Stimulated activated CD4-positive, alpha-beta T cell treated with anti-CD3 and anti-CD28 coated beads, Interleukin-4, amount 100 ng/mL, for 4 hours (primary cell): Measurements from ENCODE around the gene TOX2.
A peak's percentile ranks its signal among the peaks of the same experiment; 100 is the strongest.

ENCODE experiments used
- DNase-seq, 2 experiments: peaks; one replicate each; pipeline ENCODE4 v3.0.0-alpha.2; 2020

TOX2 gene

DNA sequence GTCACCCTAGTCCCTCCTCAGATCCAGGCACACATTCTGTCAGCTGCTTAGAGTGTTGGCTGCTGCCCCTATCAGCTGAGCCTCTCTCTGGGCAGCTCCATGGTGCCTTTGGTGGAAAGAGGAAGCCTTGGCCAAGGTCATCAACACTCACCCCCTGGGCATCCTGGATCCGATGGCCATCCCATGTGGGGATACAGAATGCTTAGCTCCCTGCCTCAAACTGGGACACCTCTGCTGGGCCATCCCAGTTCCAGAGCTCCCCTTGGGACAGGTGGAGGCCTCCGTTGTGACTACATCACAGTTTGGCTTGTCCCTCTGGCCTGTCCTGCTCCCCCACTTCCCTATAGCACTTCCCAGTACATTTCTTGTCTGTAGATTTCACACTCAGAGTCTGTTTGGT, 45.6 kb downstream of the TOX2 start:
- DNase-seq: no peak

DNA sequence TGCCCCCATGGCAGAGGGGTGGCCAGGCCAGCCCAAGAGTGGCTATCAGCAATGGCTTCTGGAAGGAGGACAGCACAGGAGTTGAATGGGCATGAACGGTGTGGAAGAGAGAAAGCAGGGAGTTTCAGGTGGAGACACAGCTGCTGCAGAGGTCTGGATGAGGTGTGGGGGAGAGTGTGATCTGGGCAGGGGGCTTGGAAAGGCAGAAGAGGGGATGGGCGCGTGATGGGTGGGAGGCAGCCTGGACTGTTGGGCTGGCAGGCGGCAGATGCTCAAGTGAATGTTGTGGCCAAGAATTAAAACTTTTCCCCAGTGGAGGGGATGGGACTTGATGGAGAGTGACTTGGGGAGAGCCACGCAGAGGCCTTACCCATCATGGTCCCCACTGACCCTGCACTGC, 46.5 kb downstream of the TOX2 start:
- DNase-seq: no peak

DNA sequence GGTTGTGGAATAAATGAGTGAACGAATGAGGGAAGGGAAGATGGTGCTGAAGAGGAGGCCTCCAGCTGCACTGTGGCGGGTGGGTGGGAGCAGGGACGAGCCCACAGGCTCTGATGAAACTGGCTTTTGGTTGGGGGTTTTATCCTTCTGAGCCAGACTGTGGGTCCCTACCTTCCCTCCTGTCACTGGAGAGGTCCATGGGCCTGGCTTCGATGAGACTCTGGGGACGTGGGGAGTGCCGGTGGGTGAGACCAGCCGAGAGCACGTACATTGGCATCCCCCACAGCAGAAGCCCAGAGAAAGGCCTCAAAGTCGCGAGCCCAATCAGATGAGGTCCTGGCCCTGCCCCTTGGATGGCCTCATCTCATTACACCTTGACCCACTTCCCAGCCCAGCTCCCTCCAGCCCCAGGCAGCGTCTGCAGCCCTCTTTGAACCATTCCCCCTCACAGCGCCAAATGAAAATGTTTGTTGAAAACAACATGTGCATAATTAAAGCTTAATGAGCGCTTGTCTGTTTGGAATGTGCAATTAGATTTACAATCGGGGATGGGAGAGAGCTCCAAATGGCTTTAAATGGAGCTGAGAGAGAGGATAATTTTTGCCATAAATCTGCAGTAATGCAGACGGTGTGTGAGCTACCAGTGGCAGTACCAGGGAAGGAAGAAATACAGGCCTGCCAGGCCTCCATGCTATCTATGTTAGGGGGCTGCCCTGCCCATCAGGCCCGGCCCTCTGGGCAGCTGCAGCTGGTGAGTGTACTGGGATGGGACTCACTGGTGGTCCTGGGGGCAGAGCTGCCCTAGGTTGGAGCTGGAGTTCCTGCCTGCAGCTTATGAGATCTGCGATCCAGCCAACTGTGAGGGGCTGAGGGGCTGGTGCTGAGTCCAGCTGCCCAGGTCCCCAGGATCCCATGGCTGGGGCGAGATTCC, 47.2 kb downstream of the TOX2 start:
- no peak for DNase-seq

DNA sequence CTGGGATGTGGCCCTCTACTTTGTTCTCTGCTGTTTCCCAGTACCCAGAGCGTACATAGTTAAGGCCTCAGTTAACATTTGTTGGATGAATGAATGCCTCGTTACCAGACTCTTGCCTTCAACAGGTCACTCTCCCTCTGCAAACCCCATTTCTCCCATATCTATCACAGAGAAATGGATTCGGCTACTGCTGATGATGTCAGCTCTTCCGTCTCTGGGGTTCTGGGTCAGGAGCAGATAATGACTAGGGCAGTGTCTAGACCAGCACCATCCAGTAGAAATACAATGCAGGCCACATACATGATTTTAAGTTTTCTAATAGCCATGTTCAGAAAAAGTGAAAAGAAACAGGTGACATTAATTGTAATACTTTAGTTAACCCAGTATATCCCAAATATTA, 47.9 kb downstream of the TOX2 start:
- DNase-seq: no peak

DNA sequence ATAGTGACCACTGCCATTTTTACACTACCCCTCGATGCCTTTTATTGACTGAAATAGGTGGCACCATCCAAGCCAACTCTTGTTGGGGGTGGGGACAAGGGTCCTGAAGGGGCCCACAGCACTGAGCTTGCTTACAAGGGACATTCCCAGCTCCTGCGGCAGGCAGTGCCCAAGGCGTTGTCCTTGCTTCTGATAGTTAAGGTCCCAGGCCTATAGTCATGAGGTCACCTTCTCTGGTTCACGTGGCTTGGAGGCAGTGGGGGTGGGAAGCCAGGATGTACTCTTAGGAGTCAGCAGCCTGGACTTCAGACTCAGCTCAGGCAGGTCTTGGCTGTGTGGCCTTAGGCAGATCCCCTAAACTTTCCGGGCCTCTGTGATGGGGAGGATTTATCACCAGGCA, 48.6 kb downstream of the TOX2 start:
- no peak for DNase-seq

DNA sequence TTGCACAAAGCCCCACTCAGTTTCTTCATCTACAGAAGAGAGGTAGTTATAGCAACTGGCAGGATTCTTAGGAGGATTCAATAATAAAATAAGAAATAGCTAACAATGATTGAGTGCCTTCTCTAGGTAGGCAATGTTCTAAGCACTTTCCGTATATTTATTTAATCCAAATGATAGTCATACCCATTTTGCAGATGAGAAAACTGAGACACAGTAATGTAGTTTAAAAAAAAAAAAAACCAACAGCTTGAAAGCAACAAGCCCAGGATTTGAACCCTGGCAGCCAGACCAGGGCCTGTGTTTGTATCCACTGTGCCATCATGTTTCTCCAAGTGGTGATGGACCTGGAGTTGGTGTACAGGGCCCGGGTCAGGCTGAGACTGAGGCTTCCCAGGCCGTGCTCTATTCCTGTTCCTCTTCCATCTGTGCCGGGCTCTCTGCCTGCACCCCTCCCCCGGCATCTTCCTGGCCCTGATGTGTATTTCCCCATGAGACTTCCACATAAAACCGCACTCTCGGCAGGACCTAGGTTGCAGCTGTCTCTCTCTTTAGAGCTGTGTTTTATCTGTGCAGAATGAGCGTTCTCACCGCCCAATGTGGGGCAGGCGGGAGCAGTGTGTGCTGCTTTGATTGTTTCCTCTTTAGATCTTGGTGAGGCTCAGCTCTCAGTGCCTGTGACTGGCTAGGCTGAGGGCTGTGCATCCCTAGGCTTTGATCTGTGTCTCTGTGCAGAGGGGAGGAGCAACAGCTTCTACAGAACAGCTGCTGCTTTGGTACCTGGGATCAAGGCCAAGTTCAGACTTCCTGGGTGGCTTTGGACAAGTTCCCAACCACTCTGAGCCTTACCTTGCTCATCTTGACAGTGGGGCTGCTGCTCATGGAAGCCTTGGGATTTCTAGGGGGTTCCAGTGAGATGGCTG, 49.5 kb downstream of the TOX2 start:
- DNase-seq: peak in 1 of 2 experiments; percentile 46

DNA sequence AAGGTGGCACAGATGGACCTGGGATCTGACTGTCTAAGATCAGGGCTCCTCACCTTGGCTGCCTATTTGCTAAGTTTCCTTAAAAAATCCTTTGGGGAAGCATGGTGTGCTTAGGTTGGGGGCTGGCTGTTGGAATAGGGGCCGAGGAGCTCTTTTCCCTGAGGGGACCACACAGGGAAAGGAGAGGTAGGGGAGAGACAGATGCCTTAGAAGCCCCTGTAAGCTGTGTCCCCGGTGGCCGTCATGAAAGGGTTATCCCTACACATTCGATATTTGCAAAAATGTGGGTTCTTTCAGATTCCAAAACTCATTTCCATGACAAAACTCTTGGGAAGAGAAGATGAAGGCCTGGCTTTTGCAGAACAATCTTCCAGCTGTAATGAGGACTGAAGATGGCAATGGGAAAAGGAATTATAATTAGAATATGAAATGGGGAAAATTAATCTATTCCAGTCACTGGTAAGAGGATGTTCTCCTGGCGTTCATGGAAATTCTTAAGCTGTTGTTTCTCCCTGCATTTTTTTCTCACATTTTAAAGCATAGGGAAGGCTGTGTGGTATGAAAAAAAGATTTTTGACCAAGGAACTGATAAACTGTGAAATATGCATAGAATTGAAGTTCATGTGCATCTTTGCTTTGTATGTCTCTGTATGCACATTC, 53.8 kb downstream of the TOX2 start:
- DNase-seq: no peak

DNA sequence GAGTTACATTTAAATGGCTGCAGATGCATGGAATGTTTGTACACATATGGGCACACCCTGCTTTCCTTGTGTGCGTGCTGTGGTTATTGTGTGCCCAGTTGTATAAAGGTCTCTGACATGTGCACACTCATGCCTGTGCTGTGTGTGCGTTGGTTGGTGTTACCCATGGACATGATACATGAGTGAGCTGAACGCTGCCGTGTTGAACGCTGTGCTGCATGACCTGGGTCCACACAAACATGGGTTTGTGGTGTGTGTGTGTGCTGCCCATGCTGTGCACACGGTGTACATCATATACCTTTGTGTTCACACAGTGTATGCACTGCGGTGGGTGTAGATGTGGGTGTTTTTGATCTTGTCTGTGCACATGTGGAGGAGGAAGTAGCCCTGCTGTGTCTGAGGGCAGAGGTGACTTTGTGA, 54.4 kb downstream of the TOX2 start:
- no peak for DNase-seq

DNA sequence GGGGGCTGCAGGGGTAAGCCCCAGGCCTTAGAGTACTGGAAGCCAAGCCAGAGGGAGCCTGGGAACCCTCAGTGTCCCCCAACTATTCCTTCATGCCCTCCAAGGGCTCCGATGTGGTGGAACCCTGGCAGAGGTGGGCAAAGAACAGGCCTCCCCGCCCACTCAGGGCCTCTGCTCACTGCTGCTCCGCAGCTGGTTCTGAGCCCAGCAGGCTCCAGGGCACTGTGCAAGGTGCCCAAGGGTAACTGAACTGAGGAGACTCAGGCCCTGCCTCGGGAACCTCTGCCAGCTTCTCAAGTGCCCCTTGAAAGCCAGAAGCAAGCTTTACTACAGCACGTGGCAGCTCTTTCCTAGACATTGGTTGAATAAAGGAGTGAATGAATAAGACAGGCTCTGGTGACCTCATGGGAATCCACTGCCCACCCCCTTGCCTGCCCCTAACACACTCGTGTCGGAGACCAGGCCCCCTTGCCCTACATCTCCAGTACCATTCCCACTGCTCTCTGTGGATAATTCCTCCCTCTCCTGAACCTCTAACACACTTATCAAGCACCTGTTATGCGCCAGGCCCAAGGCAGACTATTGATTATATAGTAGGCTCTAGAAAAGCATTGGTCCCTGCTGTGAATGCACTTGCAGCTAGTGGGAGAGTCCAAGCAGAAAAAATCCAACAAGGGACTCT, 55.0 kb downstream of the TOX2 start:
- DNase-seq: no peak

DNA sequence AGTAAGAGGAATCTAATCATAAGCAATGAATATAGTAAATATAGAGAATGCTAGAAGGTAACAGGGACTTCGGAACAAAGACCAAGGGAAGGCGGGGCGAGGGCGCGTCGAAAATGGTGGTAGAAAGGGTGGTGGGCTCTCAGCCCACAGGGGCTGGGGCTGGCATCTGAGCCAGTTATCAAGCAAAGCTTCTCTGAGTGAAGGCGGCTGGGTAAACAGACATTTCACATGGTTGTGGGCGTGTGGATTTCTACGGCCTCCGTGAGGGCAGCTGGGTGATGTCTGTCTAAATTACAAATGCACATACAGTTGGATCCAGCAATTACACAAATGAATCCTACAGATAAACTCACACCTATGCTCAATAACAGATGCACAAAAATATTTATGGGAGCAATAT, 56.6 kb downstream of the TOX2 start:
- no peak for DNase-seq

DNA sequence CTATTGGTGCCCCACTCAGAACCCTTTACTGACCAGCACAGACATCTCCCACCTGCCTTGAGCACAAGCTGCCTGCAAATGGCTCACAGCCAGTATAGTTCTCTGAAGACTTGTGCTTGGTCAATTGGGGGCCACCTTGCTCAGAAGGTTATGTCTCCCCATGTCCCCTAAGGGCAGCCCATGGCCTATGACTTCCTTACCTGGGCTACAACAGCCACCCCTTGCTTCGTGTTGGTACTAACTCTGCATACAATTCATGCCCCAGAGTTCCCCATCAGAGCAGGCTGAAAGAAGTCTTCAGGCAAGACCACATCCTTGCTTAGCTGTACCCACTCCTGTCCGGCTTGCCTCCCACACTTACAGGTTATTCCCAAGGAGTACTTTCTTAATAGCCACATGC, 57.4 kb downstream of the TOX2 start:
- no peak for DNase-seq

DNA sequence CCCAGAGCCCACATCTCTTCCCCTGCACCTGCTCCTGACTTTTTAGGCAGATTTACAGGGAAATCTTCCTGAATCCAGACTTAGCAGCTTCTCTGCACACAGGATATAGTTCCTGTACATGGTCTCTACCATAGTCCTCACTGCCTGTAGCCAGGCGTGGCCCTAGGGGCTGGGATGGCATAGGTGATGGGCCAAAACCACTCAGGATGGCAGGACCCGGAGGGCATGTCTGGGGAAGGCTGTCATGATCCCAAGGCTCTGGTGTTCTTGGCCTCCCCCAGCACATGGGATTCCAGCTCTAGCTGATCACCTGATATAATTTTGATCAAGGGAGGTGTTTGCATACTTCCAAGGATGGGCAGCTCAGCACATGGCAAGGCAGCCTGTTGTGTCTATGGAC, 58.0 kb downstream of the TOX2 start:
- DNase-seq: no peak

DNA sequence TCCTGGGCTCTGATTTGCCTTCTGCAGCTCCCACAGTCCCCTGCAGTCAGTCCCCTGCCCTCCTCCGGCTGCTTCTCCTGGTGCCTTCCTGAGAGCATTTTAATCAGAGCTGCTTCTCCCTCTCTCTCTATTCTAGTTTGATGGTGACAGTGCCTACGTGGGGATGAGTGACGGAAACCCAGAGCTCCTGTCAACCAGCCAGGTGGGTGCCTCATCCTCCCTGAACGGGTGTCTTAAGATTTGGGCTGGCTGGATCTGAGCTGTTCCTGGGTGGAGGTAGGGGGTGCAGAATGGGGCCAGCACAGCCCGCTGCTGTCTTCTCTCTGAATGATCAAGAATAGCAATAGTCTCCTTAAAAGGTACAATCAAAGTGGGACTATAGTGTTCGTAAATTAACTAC, 58.6 kb downstream of the TOX2 start:
- no peak for DNase-seq

DNA sequence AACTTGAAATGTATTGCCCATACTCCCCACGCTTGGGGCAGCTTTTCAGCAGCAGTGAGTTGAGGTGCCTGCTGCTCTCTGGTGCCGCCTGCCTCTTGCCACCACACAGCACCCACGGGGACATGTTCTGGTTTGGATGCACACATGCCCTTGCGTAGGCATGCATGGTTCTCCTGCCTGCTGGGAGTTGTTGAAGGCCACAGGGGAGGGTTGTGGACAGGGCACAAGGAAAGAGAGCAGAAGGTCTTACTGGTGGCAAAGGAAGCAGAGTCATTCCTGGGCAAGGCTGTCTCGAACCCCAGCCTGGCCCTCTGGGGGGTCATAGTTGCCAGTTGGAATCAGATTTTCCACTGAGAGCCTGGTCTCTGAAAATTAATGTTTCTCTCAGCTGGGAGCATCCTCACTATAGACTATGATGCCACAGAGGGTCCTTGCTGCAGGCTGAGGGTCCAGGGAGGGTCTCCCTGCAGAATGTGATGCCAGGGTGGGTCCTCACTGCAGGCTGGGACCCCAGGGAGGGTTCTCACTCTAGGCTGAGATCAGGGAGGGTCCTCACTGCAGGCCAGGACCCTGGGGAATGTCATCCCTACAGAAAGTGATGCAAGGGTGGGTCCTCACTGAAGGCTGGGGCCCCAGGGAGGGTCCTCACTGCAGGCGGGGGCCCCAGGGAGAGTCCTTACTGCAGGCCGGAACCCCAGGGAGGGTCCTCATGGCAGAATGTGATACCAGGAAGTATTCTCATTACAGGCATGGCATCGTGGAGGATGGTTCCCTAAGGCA, 59.2 kb downstream of the TOX2 start:
- no peak for DNase-seq

DNA sequence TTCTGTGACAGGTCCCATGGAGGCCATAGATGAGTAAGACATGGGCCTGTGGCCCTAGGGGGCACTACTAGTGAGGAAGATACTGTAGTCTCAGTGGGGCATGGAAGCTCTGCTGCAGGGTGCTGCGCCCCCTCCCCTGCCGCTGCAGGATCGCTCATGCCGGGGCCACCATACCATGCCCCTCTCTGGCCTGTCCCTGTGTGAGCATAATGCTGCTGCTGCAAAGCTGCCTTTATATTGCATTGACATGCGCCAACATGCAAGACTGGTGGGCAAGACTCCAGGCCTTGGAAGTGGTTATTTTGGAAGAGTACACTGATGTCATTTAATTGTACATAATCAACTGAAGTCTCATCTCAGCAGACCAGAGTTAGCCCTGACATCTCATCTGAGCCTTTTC, 60.0 kb downstream of the TOX2 start:
- no peak for DNase-seq

DNA sequence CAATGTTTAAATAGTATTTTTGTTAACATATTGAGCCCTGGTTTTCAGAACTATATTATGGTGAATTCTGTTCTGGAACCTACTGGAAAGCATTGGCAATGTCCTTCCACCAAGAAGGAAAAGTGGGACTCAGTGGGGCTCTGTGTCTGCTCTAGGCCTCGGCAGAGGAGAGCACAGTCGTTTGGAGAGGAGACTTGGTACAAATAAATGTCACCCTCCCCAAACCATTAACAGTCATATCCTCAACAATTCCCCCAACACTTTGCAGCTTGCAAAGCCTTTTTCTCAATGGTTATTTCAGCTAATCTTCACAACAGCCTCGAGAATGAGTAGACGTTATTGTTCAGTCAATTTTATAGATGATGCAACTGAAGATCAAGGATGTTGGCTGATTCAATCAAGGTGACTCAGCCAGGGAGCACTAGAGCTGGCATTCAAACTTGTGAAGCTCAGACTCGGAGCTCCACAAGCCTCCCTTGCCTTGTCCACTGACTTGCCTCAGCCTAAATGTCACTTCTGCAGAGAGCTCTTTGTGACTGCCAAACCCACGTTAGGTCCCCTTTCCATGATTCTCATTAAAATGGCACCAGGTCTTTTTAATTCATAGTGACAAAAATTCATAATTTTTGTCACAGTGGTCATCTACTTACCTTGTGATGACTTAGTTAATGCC, 60.6 kb downstream of the TOX2 start:
- DNase-seq: no peak

DNA sequence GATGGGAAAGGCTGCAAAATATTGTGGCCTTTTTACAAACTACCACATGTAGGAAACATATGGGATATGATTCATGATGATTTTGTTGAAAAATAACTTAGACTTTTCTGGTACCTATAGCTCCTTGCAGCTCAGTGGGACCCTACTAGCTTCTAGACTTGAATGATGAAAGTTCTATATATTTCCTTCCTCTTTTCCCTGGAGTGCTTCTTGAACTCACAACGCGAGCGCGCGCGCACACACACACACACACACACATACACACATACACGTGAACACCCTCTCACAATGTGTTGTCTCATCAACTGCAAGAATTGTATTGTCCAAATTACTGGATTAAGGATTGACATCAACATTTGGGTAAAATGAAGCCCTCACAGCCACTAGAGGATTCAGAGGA, 61.9 kb downstream of the TOX2 start:
- no peak for DNase-seq

DNA sequence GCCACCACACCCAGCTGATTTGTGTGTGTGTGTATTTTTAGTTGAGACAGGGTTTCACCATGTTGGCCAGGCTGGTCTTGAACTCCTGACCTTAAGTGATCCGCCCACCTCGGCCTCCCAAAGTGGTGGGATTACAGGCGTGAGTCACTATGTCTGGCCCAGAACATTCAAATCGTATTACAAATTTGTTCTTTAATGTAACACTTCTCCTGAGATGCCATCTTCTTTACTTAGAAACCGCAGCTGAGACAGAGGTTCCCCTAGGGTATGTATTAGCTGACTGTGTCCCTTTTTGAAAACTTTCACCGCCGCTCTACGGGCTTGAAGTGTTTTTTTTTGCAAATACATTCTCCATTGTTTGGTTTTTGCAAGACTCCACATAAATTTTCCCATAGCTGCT, 62.6 kb downstream of the TOX2 start:
- no peak for DNase-seq

DNA sequence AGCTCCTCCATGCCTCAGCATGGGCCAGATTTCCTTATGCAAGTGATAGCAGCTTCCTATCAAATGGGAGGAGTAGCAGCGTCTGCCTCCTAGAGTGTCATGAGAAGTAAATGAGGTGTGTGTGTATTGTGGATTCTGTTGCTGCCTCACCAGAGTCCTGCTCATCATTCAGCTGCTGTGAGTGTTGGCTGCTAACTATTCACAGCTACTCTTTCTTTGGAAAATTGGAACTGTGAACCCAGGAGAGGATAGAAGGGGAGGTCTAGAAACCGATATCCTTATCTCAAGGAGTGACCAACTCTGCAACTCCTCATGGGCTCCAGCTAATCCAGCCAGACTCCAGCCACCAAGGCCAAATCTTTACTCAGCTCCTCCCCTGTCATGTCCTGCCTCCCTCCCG, 63.3 kb downstream of the TOX2 start:
- DNase-seq: no peak

DNA sequence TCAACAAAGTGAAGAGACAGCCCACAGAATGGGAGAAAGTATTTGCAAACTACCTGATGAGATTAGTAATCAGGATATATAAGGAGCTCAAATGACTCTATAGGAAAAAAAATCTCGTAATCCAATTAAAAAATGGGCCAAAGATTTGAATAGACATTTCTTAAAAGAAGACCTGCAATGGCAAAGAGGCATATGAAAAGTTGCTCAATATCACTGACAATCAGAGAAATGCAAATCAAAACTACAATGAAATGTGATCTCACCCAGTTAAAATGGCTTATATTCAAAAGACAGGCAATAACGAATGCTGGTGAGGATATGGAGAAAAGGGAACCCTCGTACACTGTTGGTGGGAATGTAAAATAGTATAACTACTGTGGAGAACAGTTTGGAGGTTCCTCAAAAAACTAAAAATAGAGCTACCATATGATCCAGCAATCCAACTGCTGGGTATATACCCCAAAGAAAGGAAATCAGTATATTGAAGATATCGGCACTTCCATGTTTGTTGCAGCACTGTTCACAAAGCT, 65.0 kb downstream of the TOX2 start:
- no peak for DNase-seq

DNA sequence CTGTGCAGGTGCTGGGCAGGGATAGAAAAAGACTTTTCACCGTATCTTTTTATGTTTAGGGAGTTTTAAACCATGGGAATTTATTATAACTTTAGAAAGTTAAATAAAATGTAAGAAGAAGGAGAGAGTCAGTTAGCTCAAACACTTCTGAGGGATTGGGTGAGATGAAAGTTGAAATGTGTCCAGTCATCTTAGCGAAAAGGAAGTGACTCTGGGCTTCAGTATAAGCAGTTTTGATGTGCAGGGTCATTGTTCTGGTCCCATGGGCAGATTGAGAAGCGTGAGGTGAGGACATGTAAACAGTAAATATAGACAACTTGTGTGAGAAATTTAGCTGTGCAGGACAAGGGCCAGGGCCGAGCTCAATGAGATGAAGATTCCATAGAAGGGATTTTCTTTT, 66.9 kb downstream of the TOX2 start:
- DNase-seq: no peak
